HAP-1 (cell line): Measurements from ENCODE around the gene ARHGAP45.
"Not testable (repeated sequence)": the region's sequence is repeated elsewhere in the genome, so short reads cannot be mapped to it uniquely, and the experiment has no call there.

Experiments used
- DNase-seq, 2 experiments: peaks; one replicate each; pipeline ENCODE4 v3.0.0-alpha.2; 2016 to 2020; ENCODE audit warnings: low spot score in 2 of 2
- H3K27me3 ChIP-seq: fragments of 250-450 bp; sonication (Bioruptor Pico); 2 replicates; pipeline ENCODE4 v1.5.1; 2020; ENCODE audit warnings: low read depth, mild to moderate bottlenecking, moderate library complexity
- H3K36me3 ChIP-seq: fragments of 250-450 bp; sonication (Bioruptor Pico); replicated peaks from 2 replicates; pipeline ENCODE4 v1.5.1; 2020; ENCODE audit warnings: mild to moderate bottlenecking
- H3K4me1 ChIP-seq: fragments of 250-450 bp; sonication (Bioruptor Pico); 2 replicates; pipeline ENCODE4 v1.5.1; 2020; ENCODE audit warnings: mild to moderate bottlenecking
- H3K4me3 ChIP-seq: fragments of 250-450 bp; sonication (Bioruptor Pico); 2 replicates; pipeline ENCODE4 v1.5.1; 2020; ENCODE audit warnings: mild to moderate bottlenecking, moderate library complexity
- H3K9me3 ChIP-seq: fragments of 250-450 bp; sonication (Bioruptor Pico); 2 replicates; pipeline ENCODE4 v1.5.1; 2020; ENCODE audit warnings: mild to moderate bottlenecking, moderate library complexity
- in situ Hi-C: fragments of 300-500 bp; cut with MboI; formaldehyde crosslinking; loops from 3 replicates; pipeline ENCODE4 v1.14.3; 2020; ENCODE audit warnings: low sequenced_read_pairs, inconsistent platforms, mixed read lengths

Gene ARHGAP45, protein sequence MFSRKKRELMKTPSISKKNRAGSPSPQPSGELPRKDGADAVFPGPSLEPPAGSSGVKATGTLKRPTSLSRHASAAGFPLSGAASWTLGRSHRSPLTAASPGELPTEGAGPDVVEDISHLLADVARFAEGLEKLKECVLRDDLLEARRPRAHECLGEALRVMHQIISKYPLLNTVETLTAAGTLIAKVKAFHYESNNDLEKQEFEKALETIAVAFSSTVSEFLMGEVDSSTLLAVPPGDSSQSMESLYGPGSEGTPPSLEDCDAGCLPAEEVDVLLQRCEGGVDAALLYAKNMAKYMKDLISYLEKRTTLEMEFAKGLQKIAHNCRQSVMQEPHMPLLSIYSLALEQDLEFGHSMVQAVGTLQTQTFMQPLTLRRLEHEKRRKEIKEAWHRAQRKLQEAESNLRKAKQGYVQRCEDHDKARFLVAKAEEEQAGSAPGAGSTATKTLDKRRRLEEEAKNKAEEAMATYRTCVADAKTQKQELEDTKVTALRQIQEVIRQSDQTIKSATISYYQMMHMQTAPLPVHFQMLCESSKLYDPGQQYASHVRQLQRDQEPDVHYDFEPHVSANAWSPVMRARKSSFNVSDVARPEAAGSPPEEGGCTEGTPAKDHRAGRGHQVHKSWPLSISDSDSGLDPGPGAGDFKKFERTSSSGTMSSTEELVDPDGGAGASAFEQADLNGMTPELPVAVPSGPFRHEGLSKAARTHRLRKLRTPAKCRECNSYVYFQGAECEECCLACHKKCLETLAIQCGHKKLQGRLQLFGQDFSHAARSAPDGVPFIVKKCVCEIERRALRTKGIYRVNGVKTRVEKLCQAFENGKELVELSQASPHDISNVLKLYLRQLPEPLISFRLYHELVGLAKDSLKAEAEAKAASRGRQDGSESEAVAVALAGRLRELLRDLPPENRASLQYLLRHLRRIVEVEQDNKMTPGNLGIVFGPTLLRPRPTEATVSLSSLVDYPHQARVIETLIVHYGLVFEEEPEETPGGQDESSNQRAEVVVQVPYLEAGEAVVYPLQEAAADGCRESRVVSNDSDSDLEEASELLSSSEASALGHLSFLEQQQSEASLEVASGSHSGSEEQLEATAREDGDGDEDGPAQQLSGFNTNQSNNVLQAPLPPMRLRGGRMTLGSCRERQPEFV

DNA sequence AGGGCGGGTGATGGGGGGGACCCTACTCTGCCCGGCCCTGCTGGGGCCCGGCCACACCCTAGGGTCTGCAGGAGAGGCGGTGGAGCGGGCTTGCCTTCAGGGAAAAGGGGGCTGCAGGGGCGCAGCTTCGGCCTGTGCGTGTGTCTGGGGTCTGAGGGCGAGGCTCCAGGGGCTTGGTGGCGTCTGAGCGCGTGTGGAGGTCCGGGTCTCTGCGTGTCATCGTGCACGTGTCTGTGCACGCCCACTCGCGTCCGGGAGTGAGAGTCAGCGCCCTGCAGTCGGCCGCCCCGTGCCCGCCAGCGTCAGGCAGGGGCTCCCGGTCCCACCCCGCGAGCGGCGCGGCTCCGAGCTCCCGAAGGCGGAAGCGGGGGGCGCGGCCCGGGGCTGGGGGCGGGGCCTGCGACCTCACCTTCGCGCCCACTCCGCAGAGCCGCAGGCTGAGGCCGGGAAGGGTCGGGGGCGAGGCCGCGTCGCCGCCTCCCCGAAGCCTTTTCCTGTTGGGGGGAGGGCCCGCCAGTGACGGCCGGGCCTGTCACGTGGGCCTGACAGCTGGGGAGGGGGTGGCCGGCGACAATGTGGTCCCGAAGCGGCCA, at the start of gene ARHGAP45:
TSS of gene ARHGAP45 (plus strand) at position 420 of the 593 bp plus-strand sequence. CDS start 239 bp downstream, outside the sequence.
- peaks cover 12% of the 10 kb centered on the region for H3K4me1 ChIP-seq
- no peaks in the 10 kb centered on the region for H3K36me3 ChIP-seq
- in situ Hi-C loops: no loop called here

DNA sequence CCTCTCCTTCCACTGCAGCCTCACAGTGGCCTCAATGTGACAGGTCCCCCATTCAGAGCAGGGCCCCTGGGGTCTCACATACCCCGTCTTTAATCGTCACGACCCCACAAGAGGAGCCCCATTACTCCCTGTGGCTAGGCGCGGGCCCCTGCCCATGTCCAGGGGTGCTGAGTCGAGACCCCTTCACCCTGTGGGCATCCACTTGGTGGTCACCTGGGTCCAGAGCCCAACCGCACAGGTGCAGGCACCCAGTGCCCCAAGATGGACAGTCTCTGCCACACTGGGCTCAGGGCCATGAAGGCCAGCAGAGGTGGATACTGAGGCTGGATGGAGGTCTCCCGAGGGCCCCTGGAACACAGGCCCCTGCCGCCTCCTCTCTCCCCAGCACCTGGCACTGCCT, 49.1 kb upstream of the ARHGAP45 start:
- H3K4me1 ChIP-seq: peaks cover 10% of the 10 kb centered on the region
- DNase-seq: no peak
- H3K9me3 ChIP-seq: no peaks in the 10 kb centered on the region
- in situ Hi-C loops: no loop called here
- H3K4me3 ChIP-seq: no peak overlapping the region
- no peaks in the 10 kb centered on the region for H3K27me3 ChIP-seq
- H3K36me3 ChIP-seq: peaks cover 42% of the 10 kb centered on the region

More for the DNA sequence above, at the start of gene ARHGAP45:
- no peaks in the 10 kb centered on the region for H3K9me3 ChIP-seq
- H3K4me3 ChIP-seq: peak within 1 kb of the TSS; percentile 41
- no peaks in the 10 kb centered on the region for H3K27me3 ChIP-seq
- DNase-seq: peak; percentile 32 to 77

DNA sequence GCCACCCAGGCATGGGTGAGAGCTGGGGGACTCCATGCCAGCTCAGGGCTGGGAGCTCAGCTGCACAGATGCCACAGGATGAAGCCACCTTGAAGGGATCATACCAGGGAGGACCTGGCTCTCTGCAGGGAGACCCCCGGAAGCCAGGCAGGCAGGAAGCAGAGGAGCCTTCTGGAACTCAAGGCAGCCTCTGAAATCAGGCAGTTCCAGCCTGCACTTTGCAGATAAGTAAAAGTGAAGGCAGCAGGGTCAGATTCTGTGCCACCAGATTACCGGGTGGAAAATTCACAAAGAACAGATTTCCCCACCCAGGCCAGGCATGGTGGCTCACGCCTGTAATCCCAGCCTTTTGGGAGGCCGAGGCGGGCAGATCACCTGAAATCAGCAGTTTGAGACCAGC, 48.6 kb upstream of the ARHGAP45 start:
- peaks cover 38% of the 10 kb centered on the region for H3K36me3 ChIP-seq
- no peak overlapping the region for H3K4me3 ChIP-seq
- H3K27me3 ChIP-seq: no peaks in the 10 kb centered on the region
- no peaks in the 10 kb centered on the region for H3K9me3 ChIP-seq
- H3K4me1 ChIP-seq: peaks cover 10% of the 10 kb centered on the region
- no peak for DNase-seq
- in situ Hi-C loops: no loop called here

DNA sequence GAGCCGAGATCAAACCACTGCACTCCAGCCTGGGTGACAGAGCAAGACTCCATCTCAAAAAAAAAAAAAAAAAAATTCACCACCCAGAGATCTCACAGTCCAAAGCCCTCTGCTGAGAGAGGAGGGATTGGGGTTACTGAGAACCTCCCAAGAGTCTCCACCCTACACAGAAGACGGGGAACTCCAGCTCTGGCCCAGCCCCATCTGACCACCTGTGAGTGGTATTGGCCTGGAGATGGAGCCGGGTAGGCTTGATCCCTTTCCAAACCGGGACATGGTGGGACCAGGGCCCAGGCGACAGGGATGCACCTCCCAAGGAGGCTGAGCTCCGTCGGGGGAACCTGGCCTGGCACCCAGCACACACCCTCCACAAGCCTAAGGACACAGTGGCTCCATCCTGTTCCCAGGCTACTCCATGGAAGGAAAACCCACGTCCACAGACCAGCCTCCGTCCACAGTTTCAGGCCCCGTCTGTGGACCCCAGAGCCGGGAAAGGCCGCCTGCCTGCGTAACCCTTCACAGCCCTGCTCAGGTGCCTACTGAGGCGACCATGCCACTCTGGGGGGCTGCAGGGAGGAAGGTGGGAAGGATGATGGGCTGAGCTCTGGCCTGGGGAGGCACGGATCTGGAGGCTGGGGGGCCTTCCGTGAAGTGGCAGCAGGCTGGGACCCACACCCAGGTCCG, 47.9 kb upstream of the ARHGAP45 start:
- Histone ChIP-seq H3K36me3 (peaks cover 31% of the 10 kb centered on the region), H3K9me3 (no peaks in the 10 kb centered on the region), H3K4me3 (peak overlapping the region; percentile 83), H3K27me3 (no peaks in the 10 kb centered on the region), H3K4me1 (peaks cover 10% of the 10 kb centered on the region)
- in situ Hi-C loops: no loop called here
- no peak for DNase-seq

DNA sequence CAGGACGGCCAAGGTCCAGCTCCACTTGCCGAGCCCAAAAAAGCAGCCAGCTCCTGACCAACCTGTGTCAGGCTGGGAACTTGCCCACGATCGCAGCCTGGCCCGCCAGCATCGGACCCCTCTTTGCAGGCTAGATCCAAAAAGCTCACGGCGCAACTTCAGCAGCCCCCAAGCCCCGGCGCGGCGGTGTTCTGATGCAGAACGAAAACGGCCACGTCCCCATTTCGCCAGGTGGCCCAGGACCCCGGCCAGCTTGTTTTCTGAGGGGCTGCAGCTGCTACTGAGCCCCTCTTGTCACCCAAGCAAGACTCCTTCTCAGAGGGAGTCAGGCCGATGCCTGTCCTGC, 47.4 kb upstream of the ARHGAP45 start:
- Histone ChIP-seq H3K4me1 (peaks cover 10% of the 10 kb centered on the region), H3K36me3 (peaks cover 27% of the 10 kb centered on the region), H3K9me3 (no peaks in the 10 kb centered on the region), H3K27me3 (no peaks in the 10 kb centered on the region), H3K4me3 (peak overlapping the region; percentile 83)
- no peak for DNase-seq
- in situ Hi-C loops: no loop called here

DNA sequence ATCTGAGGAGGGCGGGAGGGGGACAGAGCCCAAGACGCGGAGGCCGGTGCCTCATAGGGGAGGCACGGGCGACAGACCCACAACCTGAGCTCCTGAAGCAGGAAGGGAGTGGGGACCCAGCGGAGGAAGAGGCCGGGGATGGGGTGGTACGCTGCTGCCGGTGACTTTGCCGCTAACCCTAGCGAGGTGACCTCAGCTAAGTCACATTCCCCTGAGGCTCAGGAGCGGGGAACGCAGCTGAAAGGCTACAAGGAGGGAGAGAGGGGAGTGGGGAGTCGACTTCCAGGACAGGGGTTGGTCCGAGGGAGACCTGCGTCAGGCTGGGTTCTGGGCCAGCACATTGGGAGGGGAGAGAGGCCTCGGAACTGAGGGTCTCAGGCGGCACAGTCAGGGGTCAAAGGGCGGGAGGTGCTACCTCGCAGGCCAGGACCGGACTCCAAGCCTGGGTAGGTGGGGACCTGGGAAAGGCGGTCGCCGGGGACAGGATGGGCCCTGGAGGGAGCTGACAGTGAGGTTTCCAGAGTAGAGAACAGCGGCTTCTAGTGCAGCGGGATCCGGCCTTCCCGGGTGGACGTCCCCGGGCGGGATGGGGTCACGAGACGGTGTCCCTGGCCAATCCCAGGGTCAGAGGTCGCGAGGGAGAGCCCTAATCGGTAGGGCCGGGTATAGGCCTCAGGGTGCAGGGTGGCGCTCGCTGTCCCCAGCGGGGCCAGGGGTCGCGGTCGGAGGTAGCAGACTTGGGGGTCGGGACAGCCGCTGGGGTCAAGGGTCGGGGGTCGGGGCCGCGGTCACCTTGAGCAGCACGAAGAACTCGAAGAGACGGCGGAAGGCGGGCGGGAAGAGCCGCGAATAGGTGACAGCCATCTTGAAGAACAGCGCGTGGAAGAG, 46.7 kb upstream of the ARHGAP45 start:
- Histone ChIP-seq H3K9me3 (no peaks in the 10 kb centered on the region), H3K27me3 (no peaks in the 10 kb centered on the region), H3K4me1 (peaks cover 10% of the 10 kb centered on the region), H3K4me3 (peak overlapping the region; percentile 83), H3K36me3 (peaks cover 23% of the 10 kb centered on the region; the same call in 1 of the 2 replicates)
- in situ Hi-C loops: no loop called here
- DNase-seq: no peak

DNA sequence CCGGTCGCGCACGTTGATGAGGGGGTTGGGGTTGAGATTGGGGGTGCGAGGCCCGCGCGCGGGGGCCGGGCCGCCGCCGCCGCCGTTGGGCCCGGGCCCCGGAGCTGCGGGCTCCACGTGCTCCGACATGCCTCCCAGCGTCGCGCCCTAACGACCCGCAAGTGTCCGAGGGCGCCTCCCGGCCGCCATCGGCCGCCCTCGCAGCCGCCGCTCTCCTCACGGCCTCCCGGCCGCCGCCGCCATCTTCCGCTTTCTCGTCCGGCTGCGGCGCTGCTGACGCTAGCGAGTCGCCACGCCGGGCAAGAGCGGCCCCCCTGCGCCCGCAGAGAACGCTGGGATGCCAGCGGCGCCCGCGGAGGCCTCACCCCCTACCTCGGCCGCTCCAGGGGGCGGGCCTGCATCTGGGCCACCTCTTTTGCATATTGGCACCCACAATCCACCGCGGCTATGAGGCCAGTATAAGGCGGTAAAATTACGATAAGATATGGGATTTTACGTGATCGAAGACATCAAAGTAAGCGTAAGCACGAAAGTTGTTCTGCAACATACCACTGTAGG, 46.0 kb upstream of the ARHGAP45 start, which contains the start of gene TMEM259:
TSS of gene TMEM259 (minus strand) at position 256 of the 558 bp plus-strand sequence. CDS start at position 129, 127 bp downstream.
- Histone ChIP-seq H3K36me3 (peaks cover 17% of the 10 kb centered on the region; the same call in 1 of the 2 replicates), H3K9me3 (no peaks in the 10 kb centered on the region), H3K27me3 (no peaks in the 10 kb centered on the region), H3K4me3 (peak within 1 kb of the TSS; percentile 83), H3K4me1 (peaks cover 15% of the 10 kb centered on the region)
- peak; percentile 91 to 98 for DNase-seq
- in situ Hi-C loops: no loop called here

DNA sequence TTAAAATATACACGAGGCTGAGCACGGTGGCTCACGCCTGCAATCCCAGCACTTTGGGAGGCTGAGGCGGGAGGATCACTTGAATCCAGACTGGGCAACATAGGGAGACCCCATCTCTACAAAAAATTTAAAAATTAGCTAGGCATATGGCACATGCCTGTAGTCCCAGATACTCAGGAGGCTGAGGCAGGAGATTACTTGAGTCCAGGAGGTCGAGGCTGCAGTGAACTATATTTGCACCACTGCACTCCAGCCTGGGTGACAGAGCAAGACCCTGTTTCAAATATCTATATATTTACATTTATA, 43.1 kb upstream of the ARHGAP45 start:
- not testable (repeated sequence) for DNase-seq

DNA sequence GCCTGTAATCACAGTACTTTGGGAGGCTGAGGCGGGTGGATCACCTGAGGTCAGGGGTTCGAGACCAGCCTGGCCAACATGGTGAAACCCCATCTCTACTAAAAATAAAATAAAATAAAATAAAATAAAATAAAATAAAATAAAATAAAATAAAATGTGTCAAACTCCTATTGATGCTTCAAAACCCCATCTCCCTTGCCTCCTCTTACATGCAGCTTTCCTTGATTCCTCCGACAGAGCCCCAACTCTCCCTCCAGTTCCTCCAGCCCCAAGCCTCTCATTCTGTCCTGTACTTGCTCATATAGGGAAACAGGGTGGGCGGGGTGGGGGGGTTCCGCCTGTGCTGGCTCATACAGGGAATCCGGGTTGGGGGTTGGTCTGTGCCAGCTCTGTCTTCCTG, 41.9 kb upstream of the ARHGAP45 start:
- in situ Hi-C loops, H3K36me3 ChIP-seq, H3K9me3 ChIP-seq, H3K4me3 ChIP-seq, DNase-seq, H3K27me3 ChIP-seq: not testable (repeated sequence)
- H3K4me1 ChIP-seq: peaks cover 11% of the 10 kb centered on the region

More for the DNA sequence above, 43.1 kb upstream of the ARHGAP45 start:
- Histone ChIP-seq H3K4me1 (peaks cover 16% of the 10 kb centered on the region), H3K36me3 (peaks cover 10% of the 10 kb centered on the region)
- H3K4me3 ChIP-seq, in situ Hi-C loops, H3K9me3 ChIP-seq, H3K27me3 ChIP-seq: not testable (repeated sequence)

DNA sequence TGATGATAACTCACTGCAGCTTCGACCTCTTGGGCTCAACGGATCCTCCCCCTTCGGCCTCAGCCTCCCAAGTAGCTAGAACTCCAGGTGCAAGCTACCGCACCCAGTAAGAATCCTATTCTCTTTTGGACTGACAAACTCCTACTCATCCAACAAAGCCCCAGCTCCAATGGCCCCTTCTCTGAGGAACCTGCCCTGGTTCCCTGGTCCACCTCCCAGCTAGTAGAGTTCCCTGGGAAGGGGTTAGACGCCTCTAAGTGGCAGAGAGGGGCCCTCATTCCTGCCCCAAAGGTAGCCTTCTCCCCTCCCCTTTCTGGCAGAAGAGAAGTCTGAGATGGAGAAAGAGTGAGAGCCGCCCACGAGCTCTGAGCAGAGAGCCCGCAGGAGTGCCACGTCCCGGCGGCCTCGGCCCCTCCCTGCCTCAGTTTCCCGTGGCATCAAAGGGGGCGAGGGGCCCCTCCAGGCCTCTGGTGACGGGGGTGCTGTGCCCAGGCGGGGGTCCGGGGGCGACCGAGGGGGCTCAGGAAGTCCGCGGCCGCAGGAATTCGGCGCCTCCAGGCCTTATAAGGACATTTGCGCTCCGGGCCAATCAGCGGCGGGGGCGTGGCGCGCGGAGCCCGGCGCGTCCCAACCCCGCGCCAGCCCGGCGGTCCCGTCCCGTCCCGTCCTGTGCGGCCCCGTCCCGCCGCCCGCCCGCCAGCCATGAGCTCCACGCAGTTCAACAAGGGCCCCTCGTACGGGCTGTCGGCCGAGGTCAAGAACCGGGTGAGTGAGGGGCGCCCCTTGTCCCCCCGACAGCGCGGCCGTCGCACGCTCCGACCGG, 40.8 kb upstream of the ARHGAP45 start, which contains the start of gene CNN2:
TSS of gene CNN2 (plus strand) at position 649 of the 823 bp plus-strand sequence. CDS start at position 703, 54 bp downstream.
- Histone ChIP-seq H3K4me1 (peaks cover 11% of the 10 kb centered on the region), H3K9me3 (no peaks in the 10 kb centered on the region), H3K4me3 (peak within 1 kb of the TSS; percentile 95), H3K27me3 (no peaks in the 10 kb centered on the region), H3K36me3 (peaks cover 18% of the 10 kb centered on the region)
- in situ Hi-C loops: no loop called here
- DNase-seq: peak; percentile 73 to 86
